Duodenal mucosa (tissue), 2 donors: ENCODE results near the gene NUMA1.

ENCODE experiments used
- H3K27ac ChIP-seq: one replicate; pipeline ENCODE4 v1.7.0; 2013; ENCODE audit warnings: low read depth, low read length
- H3K27me3 ChIP-seq, 2 donors: one replicate each; pipeline ENCODE4 v1.7.0; 2013; ENCODE audit warnings: low read length in 2 of 2, control low read depth in 1 of 2; ENCODE audit not compliant: insufficient read depth in 2 of 2, control insufficient read depth in 1 of 2
- H3K36me3 ChIP-seq, 2 donors: one replicate each; pipeline ENCODE4 v1.7.0; 2013; ENCODE audit warnings: low read length in 2 of 2, control low read depth in 1 of 2; ENCODE audit not compliant: insufficient read depth in 2 of 2, control insufficient read depth in 1 of 2
- H3K4me1 ChIP-seq, 2 donors: one replicate each; pipeline ENCODE4 v1.7.0; 2013; ENCODE audit warnings: low read length in 2 of 2, control low read depth in 1 of 2; ENCODE audit not compliant: insufficient read depth in 2 of 2, control insufficient read depth in 1 of 2
- H3K4me3 ChIP-seq, 2 donors: one replicate each; pipeline ENCODE4 v1.7.0; 2013; ENCODE audit warnings: low read length in 2 of 2, low read depth in 1 of 2
- H3K9ac ChIP-seq, 2 donors: one replicate each; pipeline ENCODE4 v1.7.0; 2013; ENCODE audit warnings: low read length in 2 of 2, low read depth in 1 of 2
- H3K9me3 ChIP-seq, 2 donors: one replicate each; pipeline ENCODE4 v1.7.0; 2013; ENCODE audit warnings: low read length in 2 of 2, control low read depth in 1 of 2; ENCODE audit not compliant: control insufficient read depth in 1 of 2

NUMA1 gene

DNA sequence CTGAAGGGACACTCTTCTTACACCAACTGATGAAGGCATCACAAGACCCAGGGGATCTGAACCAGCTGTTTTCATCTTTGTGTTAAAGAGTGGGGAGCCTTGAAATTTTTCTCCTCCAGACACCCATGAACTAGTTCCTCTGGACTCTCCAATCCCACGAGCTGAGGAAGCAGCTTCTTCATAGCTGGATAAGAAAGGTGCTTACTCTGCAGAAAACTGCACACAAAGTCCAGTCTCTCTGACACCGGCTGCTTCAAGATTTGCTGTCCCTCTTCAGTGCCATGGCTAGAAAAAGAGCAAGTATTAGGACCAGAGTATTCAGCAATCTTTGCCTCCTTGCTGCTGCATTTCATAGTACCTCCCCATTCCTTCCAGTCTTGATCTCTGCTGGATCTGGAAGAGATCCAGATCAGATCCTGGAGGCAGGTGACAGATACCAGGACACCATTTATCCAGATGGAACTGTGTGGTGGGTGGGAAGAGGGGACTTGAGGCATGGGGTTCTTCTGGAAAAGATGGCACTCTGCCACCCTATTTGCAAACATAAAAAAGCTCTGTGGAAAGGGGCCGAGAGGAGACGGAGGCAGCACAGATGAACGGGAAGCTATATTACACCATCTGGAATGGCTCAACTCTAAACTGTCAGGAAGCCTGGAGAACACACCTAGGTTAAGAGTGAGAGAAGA, 56.1 kb downstream of the NUMA1 start:
- H3K4me1 ChIP-seq: peaks cover 4 to 6% of the 10 kb centered on the region in 2 donors
- H3K9ac ChIP-seq: no peak overlapping the region
- H3K36me3 ChIP-seq: peaks cover 56 to 93% of the 10 kb centered on the region in 2 donors
- H3K4me3 ChIP-seq: no peak overlapping the region
- H3K27me3 ChIP-seq: no peaks in the 10 kb centered on the region
- H3K9me3 ChIP-seq: no peaks in the 10 kb centered on the region
- H3K27ac ChIP-seq: no peak overlapping the region

- Histone ChIP-seq H3K9me3 (no peaks in the 10 kb centered on the region), H3K27me3 (no peaks in the 10 kb centered on the region), H3K27ac (no peak overlapping the region), H3K36me3 (peaks cover 59 to 93% of the 10 kb centered on the region in 2 donors), H3K4me1 (peaks cover 4 to 6% of the 10 kb centered on the region in 2 donors), H3K9ac (no peak overlapping the region), H3K4me3 (no peak overlapping the region)
Observed at GRCh38 chr11:72023335-72023734, 57.0 kb downstream of the NUMA1 start.

DNA sequence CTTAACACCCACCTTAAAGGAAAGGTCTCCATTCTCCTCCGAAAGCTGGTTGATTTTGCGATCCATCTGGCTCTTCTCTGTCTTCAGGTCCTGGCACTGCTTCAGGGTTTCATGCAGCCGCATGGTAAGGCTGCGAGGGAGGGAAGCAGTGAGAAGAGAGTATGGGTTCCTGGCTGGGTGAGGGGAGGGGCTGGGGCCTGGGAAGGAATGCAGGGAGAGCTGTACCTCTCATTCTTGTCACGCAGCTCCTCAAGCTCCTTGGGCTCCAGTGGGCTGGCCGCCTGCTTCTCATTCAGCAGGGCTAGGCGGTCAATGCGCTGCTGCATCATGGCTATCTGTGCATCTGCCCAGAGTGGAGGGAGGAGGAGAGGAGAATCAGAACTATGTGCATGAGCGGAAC, 62.2 kb downstream of the NUMA1 start:
- Histone ChIP-seq H3K4me1 (peaks cover 5 to 8% of the 10 kb centered on the region in 2 donors), H3K9me3 (no peaks in the 10 kb centered on the region), H3K9ac (no peak overlapping the region), H3K27me3 (no peaks in the 10 kb centered on the region), H3K27ac (no peak overlapping the region), H3K4me3 (no peak overlapping the region), H3K36me3 (peaks cover 83 to 100% of the 10 kb centered on the region in 2 donors)

DNA sequence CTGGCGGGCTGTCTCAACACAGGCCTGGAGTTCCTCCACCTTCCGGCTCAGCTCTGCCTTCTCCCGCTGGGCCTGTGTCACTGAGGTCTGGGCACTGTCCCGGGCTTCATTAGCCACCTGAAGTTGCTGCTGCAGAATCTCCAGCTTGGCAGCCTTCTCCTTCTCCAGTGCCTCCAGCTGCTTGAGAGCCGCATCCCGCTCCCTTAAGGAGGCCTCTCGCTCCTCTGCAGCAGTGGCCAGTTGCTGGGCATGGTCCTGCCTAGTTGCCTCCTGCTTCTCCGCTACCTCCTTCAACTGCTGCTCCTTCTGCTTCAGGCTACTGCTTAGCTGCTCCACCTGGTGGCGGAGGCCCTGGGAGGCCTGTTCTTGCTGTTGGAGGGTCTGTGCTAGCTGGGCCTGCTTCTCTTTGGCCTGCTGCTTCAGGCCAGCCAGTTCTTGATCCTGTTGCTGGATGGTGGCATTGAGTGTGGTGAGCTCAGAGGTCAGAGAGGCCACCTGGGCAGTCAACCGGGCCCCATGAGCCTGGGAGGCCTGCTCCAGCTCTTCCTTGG, 64.8 kb downstream of the NUMA1 start:
- Histone ChIP-seq H3K27ac (no peak overlapping the region), H3K4me1 (peaks cover 9 to 15% of the 10 kb centered on the region in 2 donors), H3K9ac (no peak overlapping the region), H3K9me3 (no peaks in the 10 kb centered on the region), H3K27me3 (no peaks in the 10 kb centered on the region), H3K4me3 (no peak overlapping the region), H3K36me3 (peaks cover 91 to 100% of the 10 kb centered on the region in 2 donors)

DNA sequence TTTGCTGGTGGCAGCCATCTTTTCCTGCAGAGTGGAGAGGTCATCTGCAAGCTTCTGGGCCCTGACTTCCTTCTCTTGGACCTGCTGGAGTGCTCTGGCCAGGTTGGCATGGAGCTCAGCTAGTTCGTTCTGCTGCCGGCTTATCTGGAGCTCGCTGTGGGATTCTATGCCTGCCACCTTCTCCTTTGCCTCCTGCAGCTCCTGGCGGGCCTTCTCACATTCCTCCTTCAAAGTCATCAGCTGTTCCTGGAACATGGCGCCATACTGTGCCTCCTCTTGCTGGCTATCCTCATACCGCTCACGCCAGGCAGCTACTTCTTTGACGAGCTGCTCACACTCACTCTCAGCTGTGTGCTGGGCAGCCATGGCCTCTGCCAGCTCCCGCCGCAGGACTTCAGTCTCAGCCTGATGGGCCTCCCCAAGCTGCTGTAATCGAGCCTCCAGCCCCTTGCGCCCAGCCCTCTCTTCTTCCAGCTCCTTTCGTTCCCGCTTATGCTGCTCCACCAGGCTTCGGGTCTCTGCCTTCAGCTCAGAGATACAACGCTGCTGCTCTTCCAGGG, 65.5 kb downstream of the NUMA1 start:
- Histone ChIP-seq H3K9ac (no peak overlapping the region), H3K4me3 (no peak overlapping the region), H3K9me3 (no peaks in the 10 kb centered on the region), H3K36me3 (peaks cover 92 to 100% of the 10 kb centered on the region in 2 donors), H3K27ac (no peak overlapping the region), H3K4me1 (peaks cover 9 to 15% of the 10 kb centered on the region in 2 donors), H3K27me3 (no peaks in the 10 kb centered on the region)

GRCh38 chr11:72013765-72014711, 66.3 kb downstream of the NUMA1 start:
- no peak overlapping the region for H3K9ac ChIP-seq
- no peak overlapping the region for H3K27ac ChIP-seq
- no peaks in the 10 kb centered on the region for H3K27me3 ChIP-seq
- H3K4me3 ChIP-seq: no peak overlapping the region
- no peaks in the 10 kb centered on the region for H3K9me3 ChIP-seq
- peaks cover 9 to 15% of the 10 kb centered on the region in 2 donors for H3K4me1 ChIP-seq
- peaks cover 85 to 100% of the 10 kb centered on the region in 2 donors for H3K36me3 ChIP-seq

GRCh38 chr11:72012897-72013721, 67.2 kb downstream of the NUMA1 start:
- H3K36me3 ChIP-seq: peaks cover 84 to 100% of the 10 kb centered on the region in 2 donors

DNA sequence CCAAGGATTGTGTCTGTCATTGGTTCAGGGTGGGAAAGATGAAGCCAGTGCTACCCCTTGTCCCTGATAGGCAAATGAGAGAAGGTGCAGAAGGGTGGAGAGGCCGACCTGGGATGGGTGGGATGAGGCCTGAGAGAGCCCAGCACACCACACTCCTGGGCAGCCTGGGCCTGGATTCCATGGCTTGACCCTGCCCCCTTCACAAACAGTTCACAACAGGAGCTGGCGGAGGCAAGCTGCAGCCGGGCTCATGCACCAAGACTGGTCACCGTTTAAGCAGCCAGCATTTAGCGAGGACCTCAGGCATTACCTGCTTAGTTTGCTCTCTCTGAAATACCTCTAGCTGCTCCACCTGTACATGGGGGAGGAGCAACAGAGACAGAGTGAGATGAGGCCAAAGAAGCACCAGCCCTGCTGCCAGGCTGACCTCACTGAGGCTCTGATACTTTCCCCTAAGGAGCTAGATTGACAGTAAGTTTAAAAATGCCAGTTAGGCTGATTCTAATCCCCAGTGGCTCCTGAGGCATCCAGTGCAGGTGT, 68.2 kb downstream of the NUMA1 start:
- peaks cover 9 to 15% of the 10 kb centered on the region in 2 donors for H3K4me1 ChIP-seq
- H3K36me3 ChIP-seq: peaks cover 84 to 100% of the 10 kb centered on the region in 2 donors
- H3K4me3 ChIP-seq: no peak overlapping the region
- H3K9ac ChIP-seq: no peak overlapping the region
- H3K27me3 ChIP-seq: no peaks in the 10 kb centered on the region
- no peak overlapping the region for H3K27ac ChIP-seq
- no peaks in the 10 kb centered on the region for H3K9me3 ChIP-seq

More at GRCh38 chr11:72012897-72013721, 67.2 kb downstream of the NUMA1 start:
- Histone ChIP-seq H3K4me1 (peaks cover 9 to 15% of the 10 kb centered on the region in 2 donors), H3K4me3 (no peak overlapping the region), H3K27ac (no peak overlapping the region), H3K9me3 (no peaks in the 10 kb centered on the region), H3K27me3 (no peaks in the 10 kb centered on the region), H3K9ac (no peak overlapping the region)

DNA sequence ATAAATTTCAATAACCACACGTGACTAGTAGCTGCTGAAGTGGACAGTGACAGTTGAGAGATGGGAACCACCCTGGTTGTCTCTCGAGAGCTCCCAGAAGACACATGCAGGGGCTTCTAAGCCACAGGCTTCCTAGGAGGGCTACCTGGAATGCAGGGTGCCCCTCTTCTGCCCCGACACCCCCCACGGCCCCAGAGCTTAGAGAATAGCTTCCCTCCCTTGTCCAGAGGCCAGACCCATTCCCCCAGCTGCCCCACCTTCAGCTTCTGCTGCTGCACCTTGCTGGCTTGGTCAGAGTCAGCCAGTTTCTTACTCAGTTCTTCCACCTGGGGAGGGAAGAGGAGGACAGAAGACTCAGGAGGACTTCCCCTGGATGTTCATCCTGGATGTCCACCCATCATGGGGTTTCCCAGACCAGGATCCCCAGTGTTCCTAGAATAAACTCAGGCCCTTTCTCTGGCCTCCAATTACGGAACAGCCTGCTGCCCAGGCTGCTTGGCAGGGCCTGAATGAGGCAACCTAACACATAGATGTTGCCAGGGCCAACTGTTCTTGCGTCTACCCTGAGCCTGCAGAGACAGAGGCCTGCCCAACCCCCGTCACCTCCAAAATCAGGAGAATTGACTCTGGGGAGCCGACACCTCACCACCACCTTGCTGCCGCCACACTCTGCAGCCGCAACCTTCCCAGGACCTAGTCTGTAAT, 69.7 kb downstream of the NUMA1 start:
- Histone ChIP-seq H3K9me3 (no peaks in the 10 kb centered on the region), H3K27ac (no peak overlapping the region)

More for the DNA sequence above, 69.7 kb downstream of the NUMA1 start:
- Histone ChIP-seq H3K27me3 (no peaks in the 10 kb centered on the region), H3K9ac (no peak overlapping the region), H3K4me3 (no peak overlapping the region), H3K36me3 (peaks cover 84 to 100% of the 10 kb centered on the region in 2 donors), H3K4me1 (peaks cover 9 to 15% of the 10 kb centered on the region in 2 donors)
